CD4-positive, alpha-beta T cell treated with Interleukin-21 for 1 hour (primary cell): ENCODE data around the gene ETV3L.

Experiments
- DNase-seq: peaks from one replicate; pipeline ENCODE4 v3.0.0-alpha.2; 2020

The ETV3L gene

GRCh38 chr1:157099633-157100009 lies at the start of gene ETV3L:
Gene ETV3L, minus strand, starts transcription at chr1:157099808. Its CDS starts 285 bp downstream, at chr1:157099523.
- no peak for DNase-seq

GRCh38 chr1:157147906-157148700 lies 48.5 kb upstream of the ETV3L start:
- no peak for DNase-seq

- no peak for DNase-seq
Measured at GRCh38 chr1:157147037-157147436, 47.4 kb upstream of the ETV3L start.

GRCh38 chr1:157146244-157146643 lies 46.6 kb upstream of the ETV3L start:
- DNase-seq = no peak

GRCh38 chr1:157145076-157145475 lies 45.5 kb upstream of the ETV3L start:
- no peak for DNase-seq

GRCh38 chr1:157144509-157144908 lies 44.9 kb upstream of the ETV3L start:
- DNase-seq = no peak

- DNase-seq = no peak
Measured at GRCh38 chr1:157142765-157143423, 43.3 kb upstream of the ETV3L start.

GRCh38 chr1:157142201-157142600 lies 42.6 kb upstream of the ETV3L start:
- DNase-seq = no peak

- DNase-seq = no peak
Measured at GRCh38 chr1:157141212-157141855, 41.7 kb upstream of the ETV3L start.

- no peak for DNase-seq
Measured at GRCh38 chr1:157140063-157140588, 40.5 kb upstream of the ETV3L start.

GRCh38 chr1:157139052-157139715 lies 39.6 kb upstream of the ETV3L start:
- DNase-seq = no peak

- DNase-seq = peak; percentile 91
Measured at GRCh38 chr1:157138220-157139051, 38.8 kb upstream of the ETV3L start, which contains the start of gene ETV3. Gene ETV3, minus strand, starts transcription at chr1:157138395. Its CDS starts 2,043 bp downstream, at chr1:157136352.

GRCh38 chr1:157137408-157138219 lies 38.0 kb upstream of the ETV3L start:
- DNase-seq = peak; percentile 33

- no peak for DNase-seq
Measured at GRCh38 chr1:157137046-157137407, 37.4 kb upstream of the ETV3L start.

GRCh38 chr1:157136133-157136532 lies 36.5 kb upstream of the ETV3L start:
- peak; percentile 26 for DNase-seq

- DNase-seq = no peak
Measured at GRCh38 chr1:157135646-157136045, 36.0 kb upstream of the ETV3L start.

- DNase-seq = no peak
Measured at GRCh38 chr1:157135070-157135469, 35.5 kb upstream of the ETV3L start.

- no peak for DNase-seq
Measured at GRCh38 chr1:157134442-157134841, 34.8 kb upstream of the ETV3L start.

- DNase-seq = peak; percentile 77
Measured at GRCh38 chr1:157133426-157133825, 33.8 kb upstream of the ETV3L start.

GRCh38 chr1:157132616-157133167 lies 33.1 kb upstream of the ETV3L start:
- DNase-seq = no peak

GRCh38 chr1:157132111-157132510 lies 32.5 kb upstream of the ETV3L start:
- DNase-seq = no peak
